Bronchial epithelial cell (primary cell): Measurements from ENCODE around the gene TCF3. TPM values are rescaled to one million over a fixed set of nuclear protein-coding genes. Genes with fewer than 3 reads are reported as not detected.

Source experiments
- DNase-seq: peaks from one replicate; pipeline ENCODE4 v3.0.0-alpha.2; 2010; ENCODE audit warnings: low read depth
- FAIRE-seq: peaks from 2 replicates; lab custom pipeline; 2011; peaks lifted over from hg19 to GRCh38; lab: Jason Lieb, UNC
- H3K27me3 ChIP-seq: 2 replicates; pipeline ENCODE4 v1.5.1; 2011; ENCODE audit warnings: low read length; ENCODE audit not compliant: control insufficient read depth, insufficient read depth
- H3K36me3 ChIP-seq: 2 replicates; pipeline ENCODE4 v1.5.1; 2011; ENCODE audit warnings: low read length; ENCODE audit not compliant: control insufficient read depth, insufficient read depth
- H3K4me3 ChIP-seq: 2 replicates; pipeline ENCODE4 v1.5.1; 2011; ENCODE audit warnings: mild to moderate bottlenecking, low read depth, low read length, control low read depth
- CTCF ChIP-seq: IDR thresholded peaks from 2 replicates; pipeline ENCODE4 v1.5.1; 2011; ENCODE audit warnings: mild to moderate bottlenecking, moderate library complexity, low read length, control low read depth, inconsistent platforms; ENCODE audit not compliant: insufficient read depth, severe bottlenecking
- total RNA-seq: library from RNA; depleted of rRNA; stranded (reverse); fragments of >200 nt; gene quantifications from 2 replicates; pipeline ENCODE4 v1.2.1, GENCODE V29; 2014

The TCF3 gene
- total RNA-seq, 1 donor from 2014 or later, result 68.2 TPM

GRCh38 chr19:1609103-1609396 lies 43.4 kb downstream of the TCF3 start:
- FAIRE-seq (no peak), DNase-seq (no peak)
- no peak for TF ChIP-seq CTCF
- peaks cover 20% of the 10 kb centered on the region for H3K36me3 ChIP-seq
- no peaks in the 10 kb centered on the region for H3K27me3 ChIP-seq
- H3K4me3 ChIP-seq, result no peak overlapping the region

- DNase-seq (no peak), FAIRE-seq (no peak)
- Histone ChIP-seq H3K4me3 (no peak overlapping the region), H3K36me3 (peaks cover 19% of the 10 kb centered on the region), H3K27me3 (no peaks in the 10 kb centered on the region)
- TF ChIP-seq CTCF, result no peak
Observed at GRCh38 chr19:1608359-1609102, 43.9 kb downstream of the TCF3 start.

- TF ChIP-seq CTCF, result no peak
- peak overlapping the region; percentile 97 for H3K4me3 ChIP-seq
- peaks cover 8% of the 10 kb centered on the region for H3K36me3 ChIP-seq
- no peak for FAIRE-seq
- DNase-seq, result no peak
- H3K27me3 ChIP-seq, result no peaks in the 10 kb centered on the region
Observed at GRCh38 chr19:1606138-1606651, 46.2 kb downstream of the TCF3 start.

GRCh38 chr19:1605236-1606137 lies 46.9 kb downstream of the TCF3 start, which contains the start of gene UQCR11:
UQCR11 (minus strand) TSS chr19:1605462; CDS start chr19:1605409, 53 bp downstream.
- Histone ChIP-seq H3K36me3 (peaks cover 7% of the 10 kb centered on the region), H3K4me3 (peak within 1 kb of the TSS; percentile 97), H3K27me3 (no peaks in the 10 kb centered on the region)
- DNase-seq (peak; percentile 82), FAIRE-seq (peak; percentile 18)
- TF ChIP-seq CTCF, result peak; percentile 73

GRCh38 chr19:1602091-1602707 lies 50.2 kb downstream of the TCF3 start:
- Histone ChIP-seq H3K27me3 (no peaks in the 10 kb centered on the region), H3K36me3 (peaks cover 16% of the 10 kb centered on the region), H3K4me3 (no peak overlapping the region)
- DNase-seq, result no peak
- FAIRE-seq, result no peak
- no peak for TF ChIP-seq CTCF
